ENCODE measurements around the gene ANKMY1.

The ANKMY1 gene

GRCh38 chr2:240457223-240458043 lies 100.4 kb downstream of the ANKMY1 start:
- DNase-seq, result no peak

- no peak for DNase-seq
Measured at GRCh38 chr2:240456447-240457222, 101.2 kb downstream of the ANKMY1 start.

GRCh38 chr2:240455647-240456446 lies 101.9 kb downstream of the ANKMY1 start:
- DNase-seq, result no peak

- no peak for DNase-seq
Measured at GRCh38 chr2:240455272-240455646, 102.5 kb downstream of the ANKMY1 start.

- DNase-seq, result no peak
Measured at GRCh38 chr2:240454106-240454901, 103.5 kb downstream of the ANKMY1 start.

GRCh38 chr2:240453461-240454105 lies 104.2 kb downstream of the ANKMY1 start:
- DNase-seq, result no peak

- no peak for DNase-seq
Measured at GRCh38 chr2:240452462-240453256, 105.1 kb downstream of the ANKMY1 start.

- no peak for DNase-seq
Measured at GRCh38 chr2:240451791-240452461, 105.9 kb downstream of the ANKMY1 start.

- no peak for DNase-seq
Measured at GRCh38 chr2:240451108-240451611, 106.6 kb downstream of the ANKMY1 start.

GRCh38 chr2:240450532-240451107 lies 107.2 kb downstream of the ANKMY1 start:
- DNase-seq, result no peak

- peak; percentile 30 for DNase-seq
Measured at GRCh38 chr2:240449764-240450531, 107.8 kb downstream of the ANKMY1 start.

- no peak for DNase-seq
Measured at GRCh38 chr2:240448387-240449274, 109.2 kb downstream of the ANKMY1 start.

GRCh38 chr2:240447934-240448333 lies 109.9 kb downstream of the ANKMY1 start:
- no peak for DNase-seq

- DNase-seq, result no peak
Measured at GRCh38 chr2:240447331-240447730, 110.5 kb downstream of the ANKMY1 start.

- DNase-seq, result no peak
Measured at GRCh38 chr2:240446664-240447175, 111.1 kb downstream of the ANKMY1 start.

- DNase-seq, result no peak
Measured at GRCh38 chr2:240445961-240446663, 111.7 kb downstream of the ANKMY1 start.

GRCh38 chr2:240444464-240444863 lies 113.3 kb downstream of the ANKMY1 start:
- DNase-seq, result no peak
